ENCODE measurements around the gene MARCHF3. TPM values are rescaled to one million over a fixed set of nuclear protein-coding genes. Genes with fewer than 3 reads are reported as not detected.
"Not testable (repeated sequence)": the region's sequence is repeated elsewhere in the genome, so short reads cannot be mapped to it uniquely, and the experiment has no call there.

Gene MARCHF3
- total RNA-seq, 3 donors from 2014 or later = 22.5 to 52.8 (median 34.5) TPM

- Histone ChIP-seq H3K4me3 (no peak overlapping the region), H3K9me3 (no peaks in the 10 kb centered on the region), H3K4me1 (ENCODE audit: low read depth) (no peaks in the 10 kb centered on the region), H3K36me3 (ENCODE audit: low read depth) (no peaks in the 10 kb centered on the region)
- DNase-seq (no peak), ATAC-seq (no peak)
- intact Hi-C loops (cut with DNase I, micrococcal nuclease) = no loop called here
- TF ChIP-seq CTCF (IDR thresholded peaks at IDR 0.05) = no peak
Measured at GRCh38 chr5:126948011-126948355, 82.4 kb downstream of the MARCHF3 start.

GRCh38 chr5:126947146-126948010 is 83.0 kb downstream of the MARCHF3 start:
- TF ChIP-seq CTCF (IDR thresholded peaks at IDR 0.05) = no peak
- DNase-seq (no peak), ATAC-seq (no peak)
- intact Hi-C loops (cut with DNase I, micrococcal nuclease) = no loop called here
- Histone ChIP-seq H3K9me3 (no peaks in the 10 kb centered on the region), H3K4me1 (ENCODE audit: low read depth) (no peaks in the 10 kb centered on the region), H3K4me3 (no peak overlapping the region), H3K36me3 (ENCODE audit: low read depth) (no peaks in the 10 kb centered on the region)

GRCh38 chr5:126942908-126943307 is 87.5 kb downstream of the MARCHF3 start:
- H3K9me3 ChIP-seq; DNase-seq; H3K4me1 ChIP-seq (ENCODE audit: low read depth); H3K4me3 ChIP-seq; H3K36me3 ChIP-seq (ENCODE audit: low read depth); ATAC-seq; intact Hi-C loops (cut with DNase I, micrococcal nuclease): not testable (repeated sequence)

- intact Hi-C loops (cut with DNase I, micrococcal nuclease) = no loop called here
- no peaks in the 10 kb centered on the region for H3K4me1 ChIP-seq (ENCODE audit: low read depth)
- H3K4me3 ChIP-seq = no peak overlapping the region
- H3K36me3 ChIP-seq (ENCODE audit: low read depth) = no peaks in the 10 kb centered on the region
- no peak for TF ChIP-seq CTCF (IDR thresholded peaks at IDR 0.05)
- DNase-seq = no peak
- no peak for ATAC-seq
- no peaks in the 10 kb centered on the region for H3K9me3 ChIP-seq
Measured at GRCh38 chr5:126941403-126941802, 89.0 kb downstream of the MARCHF3 start.

GRCh38 chr5:126939887-126940286 is 90.5 kb downstream of the MARCHF3 start:
- intact Hi-C loops (cut with DNase I, micrococcal nuclease) = no loop called here

More at GRCh38 chr5:126939887-126940286, 90.5 kb downstream of the MARCHF3 start:
- no peak overlapping the region for H3K4me3 ChIP-seq
- no peaks in the 10 kb centered on the region for H3K9me3 ChIP-seq
- ATAC-seq (no peak), DNase-seq (no peak)
- H3K4me1 ChIP-seq (ENCODE audit: low read depth) = no peaks in the 10 kb centered on the region
- no peak for TF ChIP-seq CTCF (IDR thresholded peaks at IDR 0.05)
- H3K36me3 ChIP-seq (ENCODE audit: low read depth) = no peaks in the 10 kb centered on the region
